Tibial artery (tissue), 4 donors: ENCODE results near the gene FNBP1L.

Source experiments
- DNase-seq, 2 donors: peaks; one replicate each; pipeline ENCODE4 v3.0.0-alpha.2; 2019
- H3K27ac ChIP-seq, 2 donors: fragments of 200-600 bp; sonication (generic) in 1 of 2; 1 replicate in 1 of 2; 2 replicates in 1 of 2; pipeline ENCODE4 v1.5.1; 2018 to 2019; ENCODE audit warnings: mild to moderate bottlenecking in 1 of 2
- H3K27me3 ChIP-seq, 2 donors: fragments of 200-600 bp; sonication (generic) in 1 of 2; one replicate each; pipeline versions ENCODE4 v1.5.1 to v1.6.0; 2016 to 2019
- H3K36me3 ChIP-seq, 3 donors: fragments of 200-600 bp; sonication (generic) in 2 of 3; one replicate each; pipeline ENCODE4 v1.5.1; 2016 to 2019; ENCODE audit warnings: mild to moderate bottlenecking in 2 of 3
- H3K4me1 ChIP-seq, 4 donors: fragments of 200-600 bp; sonication (generic) in 2 of 4; 1 replicate in 3 of 4; 2 replicates in 1 of 4; pipeline ENCODE4 v1.5.1; 2016 to 2019
- H3K4me3 ChIP-seq, 2 donors: fragments of 200-600 bp; sonication (generic) in 1 of 2; 1 replicate in 1 of 2; 2 replicates in 1 of 2; pipeline ENCODE4 v1.5.1; 2018 to 2019; ENCODE audit warnings: mild to moderate bottlenecking in 2 of 2
- H3K9me3 ChIP-seq, 3 donors: fragments of 200-600 bp; sonication (generic) in 1 of 3; one replicate each; pipeline ENCODE4 v1.5.1; 2016 to 2019
- intact Hi-C: fragments of 100-400 bp; cut with DNase I; formaldehyde crosslinking; loops from one replicate; pipeline ENCODE4 v1.15.0; 2023; ENCODE audit warnings: low total_unique reads
- TF ChIP-seq, protein P1 (sequence below), 2 experiments: fragments of 200-600 bp in 1 of 2; fragments of 450-650 bp in 1 of 2; IDR thresholded peaks; one replicate each; pipeline ENCODE4 v1.5.1; 2017 to 2019; ENCODE audit warnings: antibody characterized with exemption in 2 of 2, mild to moderate bottlenecking in 1 of 2, moderate library complexity in 1 of 2

Gene FNBP1L

DNA sequence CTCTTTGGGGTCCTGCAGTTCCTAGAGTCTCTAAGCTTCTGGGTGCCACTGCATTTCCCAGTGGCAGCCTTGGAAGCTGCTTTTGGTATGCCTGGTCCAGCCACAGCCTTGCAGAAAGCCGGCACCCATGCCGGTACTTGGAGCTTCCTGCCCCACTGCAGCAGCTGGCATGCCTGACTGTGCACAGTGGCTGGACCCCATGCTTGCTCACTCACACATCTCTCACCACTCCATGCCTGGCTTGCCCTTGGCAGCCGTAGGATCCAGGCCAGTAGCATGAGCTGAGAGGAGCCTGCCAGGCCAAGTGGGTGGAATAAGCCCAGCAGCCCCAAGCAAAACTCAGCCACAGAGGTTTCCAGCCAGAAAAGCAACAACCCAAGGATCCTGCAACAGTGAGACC lies 20.3 kb upstream of the FNBP1L start:
- Histone ChIP-seq H3K27me3 (no peaks in the 10 kb centered on the region), H3K36me3 (no peaks in the 10 kb centered on the region), H3K27ac (no peak overlapping the region), H3K9me3 (no peaks in the 10 kb centered on the region), H3K4me1 (no peaks in the 10 kb centered on the region), H3K4me3 (no peak overlapping the region)
- DNase-seq = no peak
- TF ChIP-seq, protein P1, sequence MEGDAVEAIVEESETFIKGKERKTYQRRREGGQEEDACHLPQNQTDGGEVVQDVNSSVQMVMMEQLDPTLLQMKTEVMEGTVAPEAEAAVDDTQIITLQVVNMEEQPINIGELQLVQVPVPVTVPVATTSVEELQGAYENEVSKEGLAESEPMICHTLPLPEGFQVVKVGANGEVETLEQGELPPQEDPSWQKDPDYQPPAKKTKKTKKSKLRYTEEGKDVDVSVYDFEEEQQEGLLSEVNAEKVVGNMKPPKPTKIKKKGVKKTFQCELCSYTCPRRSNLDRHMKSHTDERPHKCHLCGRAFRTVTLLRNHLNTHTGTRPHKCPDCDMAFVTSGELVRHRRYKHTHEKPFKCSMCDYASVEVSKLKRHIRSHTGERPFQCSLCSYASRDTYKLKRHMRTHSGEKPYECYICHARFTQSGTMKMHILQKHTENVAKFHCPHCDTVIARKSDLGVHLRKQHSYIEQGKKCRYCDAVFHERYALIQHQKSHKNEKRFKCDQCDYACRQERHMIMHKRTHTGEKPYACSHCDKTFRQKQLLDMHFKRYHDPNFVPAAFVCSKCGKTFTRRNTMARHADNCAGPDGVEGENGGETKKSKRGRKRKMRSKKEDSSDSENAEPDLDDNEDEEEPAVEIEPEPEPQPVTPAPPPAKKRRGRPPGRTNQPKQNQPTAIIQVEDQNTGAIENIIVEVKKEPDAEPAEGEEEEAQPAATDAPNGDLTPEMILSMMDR (IDR thresholded peaks at IDR 0.05) = no peak
- intact Hi-C loops = no loop called here

DNA sequence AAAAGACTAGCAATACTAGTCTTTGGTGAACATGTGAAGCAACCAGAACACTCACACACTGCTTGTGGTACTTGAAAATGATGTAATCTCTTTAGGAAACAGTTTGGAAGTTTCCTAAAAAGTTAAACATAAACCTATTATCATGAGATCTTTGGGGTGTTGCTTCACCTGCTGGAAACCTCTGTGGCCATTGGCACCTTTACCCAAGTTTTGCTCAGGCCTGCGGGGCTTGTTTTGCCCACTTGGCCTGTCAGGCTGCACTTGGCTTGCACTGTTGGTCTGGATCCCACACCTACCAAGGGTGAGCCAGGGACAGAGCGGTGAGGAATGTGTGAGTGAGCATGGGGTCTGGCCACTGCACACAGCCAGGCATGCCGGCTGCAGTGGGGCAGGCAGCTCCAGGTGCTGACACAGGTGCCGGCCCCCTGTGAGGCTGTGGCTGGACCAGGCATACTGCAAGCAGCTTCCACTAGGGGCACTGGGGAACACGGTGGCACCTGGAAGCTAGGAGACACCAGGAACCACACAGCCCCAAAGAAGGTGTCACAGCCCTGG lies 14.4 kb upstream of the FNBP1L start:
- no peaks in the 10 kb centered on the region for H3K4me1 ChIP-seq
- intact Hi-C loops = loop anchor here (10.0 kb wide), 1 partner anchor 191 kb away; no protein-coding TSS in a partner anchor
- no peak for DNase-seq
- H3K27ac ChIP-seq = no peak overlapping the region
- H3K4me3 ChIP-seq = no peak overlapping the region
- TF ChIP-seq, protein P1 (IDR thresholded peaks at IDR 0.05) = no peak
- H3K9me3 ChIP-seq = no peaks in the 10 kb centered on the region
- peaks cover 0 to 7% of the 10 kb centered on the region in 2 donors for H3K27me3 ChIP-seq
- no peaks in the 10 kb centered on the region for H3K36me3 ChIP-seq

DNA sequence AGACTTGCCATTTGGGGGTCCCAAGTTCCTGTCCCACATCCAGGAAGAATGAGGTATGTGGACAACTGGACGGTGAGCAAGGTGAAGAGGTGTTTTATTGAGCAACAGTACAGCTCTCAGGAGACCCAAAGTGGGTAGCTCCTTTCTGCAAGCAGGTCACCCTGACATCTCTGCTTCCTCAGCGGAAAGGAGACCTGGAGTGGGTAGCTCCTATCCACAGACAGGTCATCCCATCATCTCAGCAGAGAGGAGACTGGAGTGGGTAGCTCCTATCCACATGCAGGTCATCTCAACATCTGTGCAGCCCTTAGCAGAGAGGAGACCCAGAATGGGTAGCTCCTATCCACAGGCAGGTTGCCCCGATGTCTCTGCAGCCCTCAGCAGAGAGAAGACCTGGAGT lies 13.8 kb upstream of the FNBP1L start:
- Histone ChIP-seq H3K4me1 (no peaks in the 10 kb centered on the region), H3K9me3 (no peaks in the 10 kb centered on the region), H3K4me3 (no peak overlapping the region), H3K27me3 (peaks cover 0 to 7% of the 10 kb centered on the region in 2 donors), H3K27ac (no peak overlapping the region), H3K36me3 (no peaks in the 10 kb centered on the region)
- no peak for DNase-seq
- intact Hi-C loops = loop anchor here (10.0 kb wide), 1 partner anchor 191 kb away; no protein-coding TSS in a partner anchor
- TF ChIP-seq, protein P1 (IDR thresholded peaks at IDR 0.05) = no peak

DNA sequence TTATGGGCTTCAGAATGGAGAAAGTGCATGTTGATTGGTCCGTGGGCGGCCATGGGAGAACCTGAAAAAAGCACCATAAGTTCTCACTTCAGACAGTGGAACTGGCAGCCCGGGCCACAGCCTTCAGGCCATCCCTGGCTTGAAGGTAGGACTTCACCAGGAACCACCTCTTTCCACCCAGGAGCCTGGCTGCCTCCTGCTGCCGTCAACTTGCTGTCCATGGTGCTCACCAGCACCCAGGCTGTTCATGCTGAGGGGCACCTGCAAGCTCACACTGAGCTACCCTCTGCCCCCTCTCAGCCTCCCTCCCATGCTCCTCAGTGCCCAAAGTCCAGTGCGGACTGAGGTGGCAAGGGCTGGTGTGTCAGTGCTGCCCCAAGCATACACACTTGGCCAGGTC lies 12.9 kb upstream of the FNBP1L start:
- intact Hi-C loops = loop anchor here (5.0 to 10.0 kb wide), 2 partner anchors 190 to 377 kb away; no protein-coding TSS in a partner anchor
- H3K27me3 ChIP-seq = peaks cover 0 to 7% of the 10 kb centered on the region in 2 donors
- no peaks in the 10 kb centered on the region for H3K9me3 ChIP-seq
- H3K36me3 ChIP-seq = no peaks in the 10 kb centered on the region
- no peak overlapping the region for H3K4me3 ChIP-seq
- TF ChIP-seq, protein P1 (IDR thresholded peaks at IDR 0.05) = no peak
- no peak for DNase-seq
- H3K4me1 ChIP-seq = no peaks in the 10 kb centered on the region
- no peak overlapping the region for H3K27ac ChIP-seq

DNA sequence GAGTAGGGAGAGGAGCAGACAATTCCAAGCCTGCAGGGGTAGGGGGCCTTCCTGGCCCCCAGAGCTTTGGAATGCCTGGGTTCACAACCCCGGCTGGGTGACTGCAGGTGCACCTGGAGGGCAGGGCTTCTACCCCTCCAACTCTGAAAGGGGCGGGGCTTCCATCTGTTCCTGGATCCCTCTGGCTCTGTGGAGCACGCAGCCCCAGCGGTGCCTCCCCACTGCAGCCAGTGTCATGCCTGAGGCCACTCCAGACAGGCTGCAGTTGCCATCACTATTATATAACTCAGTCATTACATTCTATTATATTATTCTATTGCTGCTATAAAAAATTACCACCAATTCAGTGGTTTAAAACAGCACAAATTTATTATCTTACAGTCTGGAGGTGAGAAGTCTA lies 12.5 kb upstream of the FNBP1L start:
- TF ChIP-seq, protein P1 (IDR thresholded peaks at IDR 0.05) = no peak
- no peak for DNase-seq
- H3K36me3 ChIP-seq = no peaks in the 10 kb centered on the region
- no peak overlapping the region for H3K4me3 ChIP-seq
- H3K27ac ChIP-seq = no peak overlapping the region
- no peaks in the 10 kb centered on the region for H3K4me1 ChIP-seq
- intact Hi-C loops = loop anchor here (5.0 to 10.0 kb wide), 2 partner anchors 189 to 377 kb away; no protein-coding TSS in a partner anchor
- H3K27me3 ChIP-seq = peaks cover 0 to 7% of the 10 kb centered on the region in 2 donors
- no peaks in the 10 kb centered on the region for H3K9me3 ChIP-seq
